Neural cell (in vitro differentiated cells): ENCODE measurements around the gene TNFSF12.

ENCODE experiments used
- CTCF ChIP-seq: fragments of 450-650 bp; IDR thresholded peaks from 2 replicates; pipeline ENCODE4 v1.5.1; 2014; ENCODE audit warnings: antibody characterized with exemption, mild to moderate bottlenecking, moderate library complexity; ENCODE audit not compliant: poor library complexity, severe bottlenecking
- EP300 ChIP-seq: fragments of 450-650 bp; conservative IDR thresholded peaks from 2 replicates; pipeline ENCODE4 v1.6.1; 2014; ENCODE audit warnings: antibody characterized with exemption, mild to moderate bottlenecking, moderate library complexity; ENCODE audit not compliant: poor library complexity, severe bottlenecking
- POLR2AphosphoS5 ChIP-seq: IDR thresholded peaks from 2 replicates; pipeline ENCODE4 v1.6.1; 2012
- REST ChIP-seq: IDR thresholded peaks from 2 replicates; pipeline ENCODE4 v1.6.1; 2012; ENCODE audit warnings: borderline replicate concordance
- SMC3 ChIP-seq: fragments of 450-650 bp; conservative IDR thresholded peaks from 2 replicates; pipeline ENCODE4 v1.6.1; 2014; ENCODE audit warnings: antibody characterized with exemption, mild to moderate bottlenecking, moderate library complexity; ENCODE audit not compliant: poor library complexity
- TAF1 ChIP-seq: IDR thresholded peaks from 2 replicates; pipeline ENCODE4 v1.6.1; 2012; ENCODE audit warnings: low read depth

- TF ChIP-seq REST (no peak), EP300 (no peak), CTCF (no peak), TAF1 (no peak), POLR2AphosphoS5 (no peak), SMC3 (no peak)
These were observed 26.6 kb downstream of the TNFSF12 start for GRCh38 chr17:7575481-7575883.
